NCI-H524 treated with DMSO at 0.1 percent for 48 hours (cell line): ENCODE data around the gene RNASET2.
A peak's percentile ranks its signal among the peaks of the same experiment; 100 is the strongest.
"Not testable (repeated sequence)": the region's sequence is repeated elsewhere in the genome, so short reads cannot be mapped to it uniquely, and the experiment has no call there.

Experiments used
- DNase-seq: peaks from one replicate; lab custom pipeline; 2025; lab: John Stamatoyannopoulos, UW

RNASET2 gene

GRCh38 chr6:166927240-166927934, 29.0 kb downstream of the RNASET2 start:
- DNase-seq, result no peak

DNA sequence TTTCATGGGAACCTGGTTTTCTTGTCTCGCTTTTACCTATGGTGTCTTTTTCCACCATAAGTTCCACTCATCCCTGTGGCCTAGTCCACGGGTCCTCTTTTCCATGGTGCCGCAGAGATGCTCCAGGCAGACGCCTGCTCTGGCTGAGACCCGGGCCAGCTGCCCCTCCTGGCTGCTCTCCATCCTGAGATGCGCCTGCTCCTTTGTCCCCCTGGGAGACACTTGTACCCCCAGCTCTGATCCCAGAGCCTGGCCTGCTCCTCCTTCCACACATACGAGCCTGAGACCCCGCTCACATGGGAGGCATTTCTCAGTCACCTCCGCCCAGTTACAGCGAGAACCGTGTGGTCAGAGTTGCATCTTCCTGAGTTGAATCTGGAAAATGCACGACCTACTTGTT, 29.6 kb downstream of the RNASET2 start:
- DNase-seq, result no peak

DNA sequence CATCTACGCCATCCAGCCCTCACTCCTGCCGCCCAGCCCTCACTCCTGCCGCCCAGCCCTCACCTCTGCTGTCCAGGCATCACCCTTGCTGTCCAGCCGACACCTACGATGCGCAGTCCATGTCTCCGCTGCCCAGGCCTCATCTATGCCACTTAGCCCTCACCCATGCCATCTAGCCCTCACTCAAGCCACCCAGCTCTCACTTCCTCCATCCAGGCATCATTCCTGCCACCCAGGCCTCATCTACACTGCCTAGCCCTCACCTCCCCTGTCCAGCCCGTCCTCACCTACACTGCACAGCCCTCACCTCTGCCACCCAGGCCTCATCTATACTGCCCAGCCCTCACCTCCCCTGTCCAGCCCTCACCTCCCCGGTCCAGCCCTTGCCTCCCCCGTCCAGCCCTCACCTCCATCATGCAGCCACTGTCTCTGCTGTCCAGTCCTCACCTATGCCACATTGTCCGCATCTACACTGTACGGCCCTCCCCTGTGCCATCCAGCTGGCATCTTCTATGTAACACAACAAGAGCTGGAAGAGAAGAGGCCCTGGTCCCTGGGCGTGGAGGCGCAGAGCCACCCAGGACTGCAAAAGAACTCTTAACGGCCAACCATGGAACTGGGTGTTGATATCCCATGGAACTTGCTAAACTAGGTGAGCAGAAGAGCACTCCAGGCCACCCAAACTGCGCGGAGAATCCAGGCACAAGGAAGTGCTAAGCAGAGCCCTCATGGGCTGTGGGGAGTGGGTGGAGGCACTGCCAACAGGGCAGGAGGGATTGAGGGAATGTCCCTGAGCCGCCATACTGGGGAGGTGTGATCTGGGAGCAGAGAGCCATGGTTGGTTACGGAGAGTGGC, 31.0 kb downstream of the RNASET2 start:
- no peak for DNase-seq

- DNase-seq, result no peak
Observed at GRCh38 chr6:166924531-166924930, 31.8 kb downstream of the RNASET2 start.

DNA sequence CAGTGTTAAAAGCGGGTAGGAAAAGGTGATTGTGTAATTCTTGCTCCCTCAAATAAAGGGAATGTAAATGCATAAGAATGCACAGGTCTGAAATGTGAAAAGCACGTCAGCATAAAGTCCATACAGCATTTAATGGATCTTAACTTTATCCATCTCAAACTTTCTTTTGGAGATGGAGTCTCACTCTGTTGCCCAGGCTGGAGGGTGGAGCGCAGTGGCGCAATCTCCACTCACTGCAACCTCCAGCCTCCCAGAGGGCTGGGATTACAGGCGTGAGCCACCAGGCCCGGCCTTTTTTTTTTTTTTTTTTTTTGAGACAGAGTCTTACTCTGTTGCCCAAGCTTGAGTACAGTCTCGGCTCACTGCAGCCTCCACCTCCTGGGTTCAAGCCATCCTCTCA, 33.4 kb downstream of the RNASET2 start:
- DNase-seq, result no peak

- DNase-seq, result no peak
Observed at GRCh38 chr6:166921570-166921969, 34.8 kb downstream of the RNASET2 start.

- no peak for DNase-seq
Observed at GRCh38 chr6:166916824-166917223, 39.5 kb downstream of the RNASET2 start.

- not testable (repeated sequence) for DNase-seq
Observed at GRCh38 chr6:166915484-166915883, 40.9 kb downstream of the RNASET2 start.

DNA sequence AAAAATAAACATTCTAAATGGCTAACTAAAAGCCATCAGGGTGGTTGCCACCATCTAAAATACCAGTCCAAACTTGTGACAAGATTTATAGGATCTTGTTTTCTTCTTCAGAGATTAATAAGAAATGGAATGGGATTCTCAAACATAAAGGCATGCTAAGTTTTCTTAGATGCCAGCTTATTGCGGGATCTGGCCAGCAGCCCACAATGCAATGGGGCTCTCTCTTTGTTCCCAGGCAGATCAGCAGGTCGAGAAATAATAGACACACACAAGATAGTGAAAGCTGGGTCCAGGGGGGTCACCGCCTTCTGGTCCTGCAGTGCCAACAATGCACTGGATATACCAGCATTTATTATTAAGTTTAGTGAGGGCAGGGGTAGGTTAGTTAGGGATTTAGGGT, 41.4 kb downstream of the RNASET2 start:
- not testable (repeated sequence) for DNase-seq

DNA sequence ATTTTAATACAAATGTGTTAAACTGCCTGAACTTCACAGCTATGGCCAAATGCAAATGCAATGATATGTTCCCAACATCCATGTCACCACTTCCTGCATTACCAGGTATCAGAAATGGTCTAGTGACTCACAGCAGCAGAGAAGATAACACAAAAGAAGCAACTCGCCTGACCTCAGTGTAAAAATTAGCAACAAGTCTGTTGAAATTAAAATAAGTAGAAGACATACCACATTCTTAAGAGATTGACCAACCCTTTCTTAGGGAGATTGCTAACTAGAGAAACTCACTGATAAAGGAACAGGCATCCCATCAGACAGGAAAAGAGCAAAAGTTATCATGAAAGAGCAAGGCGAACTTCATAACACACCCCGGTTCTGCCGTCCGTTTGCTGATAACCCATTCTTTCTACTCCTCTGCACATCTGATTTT, 45.1 kb downstream of the RNASET2 start:
- DNase-seq, result no peak

DNA sequence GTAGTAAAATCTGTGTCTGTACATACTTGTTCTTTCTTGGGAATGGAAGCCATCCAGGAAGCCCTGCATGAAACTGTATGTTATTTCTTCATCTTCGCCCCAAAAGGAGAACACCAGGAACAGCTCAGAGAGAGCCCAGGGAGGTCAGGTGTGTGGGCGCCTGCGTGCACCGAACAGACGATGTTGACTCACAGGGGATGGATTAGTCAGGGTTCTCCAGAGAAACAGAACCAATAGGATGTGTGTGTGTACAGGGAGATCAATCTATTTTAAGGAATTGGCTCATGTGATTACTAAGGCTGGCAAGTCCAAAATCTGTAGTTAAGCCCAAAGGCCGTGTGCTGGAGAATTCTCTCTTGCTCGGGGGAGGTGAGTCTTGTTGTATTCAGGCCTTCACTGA, 45.7 kb downstream of the RNASET2 start:
- no peak for DNase-seq

- no peak for DNase-seq
Observed at GRCh38 chr6:166908811-166909210, 47.5 kb downstream of the RNASET2 start.

DNA sequence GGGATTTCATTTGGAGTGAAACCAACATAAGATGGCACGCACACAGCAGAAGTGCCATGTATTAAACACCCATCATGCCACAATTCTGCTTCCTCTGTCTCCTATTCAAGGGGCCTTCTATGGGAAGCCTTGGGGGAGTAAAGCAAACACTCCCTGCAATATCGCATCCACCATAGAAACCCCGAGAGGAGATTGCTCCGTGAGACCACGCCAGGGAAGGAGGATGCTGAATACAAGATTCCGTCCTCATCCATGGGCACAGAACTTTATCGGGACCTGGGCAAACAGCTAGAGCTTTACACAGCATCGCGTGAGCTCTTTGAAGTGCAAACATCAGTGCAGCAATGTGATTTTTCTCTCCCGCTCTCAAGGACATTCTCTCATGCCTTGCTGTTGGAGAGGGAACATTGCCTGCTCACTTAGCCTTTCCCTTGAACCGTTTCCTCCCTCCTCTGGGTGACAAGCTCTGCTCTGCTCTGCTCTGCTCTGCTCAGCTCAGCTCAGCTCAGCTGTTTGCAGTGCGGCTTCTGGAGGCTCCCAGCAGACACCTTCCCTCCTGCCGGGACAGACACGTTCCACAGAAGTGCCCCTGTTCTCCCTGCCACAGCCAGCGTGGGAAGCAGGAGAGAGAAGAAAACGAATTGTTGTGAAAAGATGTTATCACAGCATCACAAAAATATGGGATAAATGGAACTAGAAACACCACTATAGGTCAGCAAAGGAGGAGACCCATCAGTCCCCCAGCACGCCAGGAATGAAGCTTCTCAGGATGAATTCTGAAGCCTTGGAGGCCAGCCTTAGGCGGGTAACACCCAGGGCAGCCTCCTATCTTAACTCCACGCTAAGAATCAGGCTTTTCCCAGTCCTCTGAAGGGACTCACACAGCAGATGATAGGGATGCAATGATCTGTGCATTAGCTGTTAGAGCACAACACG, 48.2 kb downstream of the RNASET2 start:
- no peak for DNase-seq

- DNase-seq, result no peak
Observed at GRCh38 chr6:166907373-166907841, 48.9 kb downstream of the RNASET2 start.

DNA sequence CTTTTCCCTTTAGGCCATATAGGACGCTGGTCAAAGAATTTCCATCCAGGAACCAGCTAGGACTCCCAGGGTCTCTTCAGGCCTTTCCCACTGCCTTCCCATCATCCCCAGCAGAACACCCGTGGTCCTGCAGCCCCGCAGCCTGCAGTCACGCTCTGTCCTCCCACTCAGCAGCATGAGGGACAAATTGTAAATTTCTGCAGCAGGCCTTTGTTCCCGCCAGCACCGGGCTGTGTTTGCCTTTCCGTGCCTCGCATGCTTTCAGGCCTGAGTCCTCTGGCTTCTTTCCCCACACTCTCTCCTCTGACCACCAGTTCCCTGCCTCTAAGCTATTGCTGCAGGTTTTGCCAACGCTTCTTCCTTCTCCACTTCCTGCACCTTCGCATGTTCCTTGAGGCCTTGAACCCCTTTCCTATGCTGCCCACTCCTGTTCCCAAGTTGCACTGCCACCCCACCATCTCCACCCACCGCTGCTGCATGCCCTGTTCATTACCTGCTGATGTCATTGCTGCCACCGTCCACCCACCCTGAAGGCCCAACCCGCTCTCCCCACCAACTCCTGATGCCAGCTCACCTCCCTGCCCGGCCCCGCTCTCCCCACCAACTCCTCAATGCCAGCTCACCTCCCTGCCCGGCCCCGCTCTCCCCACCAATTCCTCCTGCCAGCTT, 49.8 kb downstream of the RNASET2 start:
- DNase-seq, result no peak

- no peak for DNase-seq
Observed at GRCh38 chr6:166905505-166906134, 50.7 kb downstream of the RNASET2 start.

DNA sequence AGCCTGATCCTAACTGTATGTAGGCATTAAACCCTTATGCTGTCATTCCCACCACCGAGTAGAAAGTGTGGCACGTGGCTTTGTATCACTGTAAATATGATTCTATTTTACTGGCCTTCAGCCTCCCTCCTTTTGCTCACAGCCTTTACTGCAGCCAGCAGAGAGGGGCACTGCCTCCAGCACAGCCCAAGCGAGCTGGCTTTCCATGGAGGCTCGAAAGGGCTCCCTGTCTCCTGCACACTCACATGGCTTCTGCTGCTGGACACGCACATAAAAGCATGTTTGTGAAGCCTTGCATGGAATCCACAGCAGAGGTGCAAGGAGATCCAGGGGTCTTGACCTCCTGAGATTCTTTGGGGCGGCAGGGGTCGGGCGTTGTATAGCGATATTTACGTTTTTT, 51.3 kb downstream of the RNASET2 start:
- no peak for DNase-seq

GRCh38 chr6:166904101-166904746, 52.1 kb downstream of the RNASET2 start:
- DNase-seq, result peak; percentile 73

DNA sequence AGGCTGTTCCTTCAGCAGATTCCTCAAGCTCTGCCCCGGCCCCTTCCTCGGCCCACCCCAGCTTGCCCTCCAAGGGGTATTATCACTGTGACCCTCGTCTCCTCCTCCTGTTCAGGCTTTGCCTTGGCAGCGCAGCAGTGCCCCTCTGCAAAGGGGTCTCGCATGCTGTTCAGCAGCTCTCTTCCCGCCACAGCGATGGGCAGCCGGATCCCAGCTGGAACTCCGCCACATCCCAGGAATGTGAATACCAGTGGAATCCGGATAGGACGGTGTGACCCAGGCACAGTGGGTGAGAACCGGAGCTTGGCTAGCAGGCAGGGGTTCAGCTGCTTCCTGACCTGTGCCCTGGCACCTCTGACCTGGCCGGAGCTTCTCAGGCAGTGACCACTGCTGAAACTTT, 52.9 kb downstream of the RNASET2 start:
- DNase-seq, result no peak

GRCh38 chr6:166903027-166903426, 53.3 kb downstream of the RNASET2 start:
- no peak for DNase-seq
